NCI-H2227 treated with DMSO at 0.1 percent for 48 hours (cell line): ENCODE data around the gene TCF7.
A peak's percentile ranks its signal among the peaks of the same experiment; 100 is the strongest.
"Not testable (repeated sequence)": the region's sequence is repeated elsewhere in the genome, so short reads cannot be mapped to it uniquely, and the experiment has no call there.

Experiments used
- DNase-seq: peaks from one replicate; lab custom pipeline; 2025; lab: John Stamatoyannopoulos, UW

Gene TCF7

DNA sequence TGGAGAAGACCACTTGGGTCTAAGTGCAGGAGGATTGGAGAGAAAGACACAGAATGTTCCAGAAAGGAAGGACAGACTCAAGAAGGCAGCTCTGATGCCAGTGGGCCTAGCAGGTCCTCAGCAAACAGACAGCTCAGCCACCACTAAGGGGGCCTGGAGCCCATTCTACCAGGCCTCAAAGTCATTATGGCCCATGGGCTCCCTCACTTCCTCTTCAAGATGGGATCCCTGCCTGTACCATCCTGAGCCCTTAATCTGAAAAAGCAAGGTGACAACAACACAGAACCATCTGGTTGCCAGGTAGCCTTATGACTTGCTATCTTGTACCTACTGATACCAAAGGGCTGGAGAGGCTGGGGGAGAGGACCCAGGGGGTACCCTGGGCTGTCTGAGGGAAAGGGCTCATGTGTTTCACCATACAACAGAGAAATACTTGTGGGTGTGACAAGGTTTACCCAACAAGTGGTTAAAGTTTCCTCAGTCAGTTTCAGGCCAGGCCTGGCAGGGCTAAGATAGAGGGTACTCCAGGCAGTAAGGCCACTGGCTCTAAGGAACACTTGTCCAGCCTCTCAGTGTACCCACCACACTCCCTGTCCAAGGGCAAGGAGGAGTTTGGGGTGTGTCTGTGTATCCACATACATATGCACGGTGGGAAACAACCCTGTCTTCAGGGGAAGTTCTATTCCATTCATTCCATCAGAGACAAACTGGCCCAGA, 30.7 kb downstream of the TCF7 start:
- DNase-seq: no peak

DNA sequence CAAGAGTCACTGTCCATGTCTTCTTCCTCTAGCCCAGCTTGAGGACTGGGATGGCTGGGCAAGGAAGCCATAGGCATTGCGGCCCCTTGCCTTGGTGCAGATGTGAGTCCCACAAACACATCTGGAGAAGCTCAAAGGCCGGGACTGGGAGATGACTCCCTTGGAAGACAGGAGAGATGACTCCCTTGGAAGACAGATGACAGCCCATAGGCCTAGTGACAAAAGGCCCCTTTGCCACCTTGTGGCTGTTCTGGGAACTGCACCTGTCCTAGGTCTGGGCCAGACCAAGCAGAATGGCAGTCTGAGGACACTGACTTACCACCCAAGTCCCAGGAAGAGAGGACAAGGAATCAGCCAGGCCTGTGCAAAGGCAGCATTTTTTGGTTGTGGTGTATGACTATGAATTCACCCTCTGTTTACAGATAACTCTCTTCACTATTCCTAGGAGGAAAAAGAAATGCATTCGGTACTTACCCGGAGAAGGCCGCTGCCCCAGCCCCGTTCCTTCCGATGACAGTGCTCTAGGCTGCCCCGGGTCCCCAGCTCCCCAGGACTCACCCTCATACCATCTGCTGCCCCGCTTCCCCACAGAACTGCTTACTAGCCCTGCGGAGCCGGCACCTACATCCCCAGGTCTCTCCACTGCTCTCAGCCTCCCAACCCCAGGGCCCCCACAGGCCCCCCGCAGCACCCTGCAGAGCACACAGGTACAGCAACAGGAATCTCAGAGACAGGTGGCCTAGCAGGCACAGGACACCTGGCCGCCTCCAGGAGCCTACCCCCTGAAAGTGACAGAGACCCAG, 31.5 kb downstream of the TCF7 start:
- DNase-seq: peak; percentile 48

- DNase-seq: no peak
These were observed 32.4 kb downstream of the TCF7 start for GRCh38 chr5:134146651-134147518.

GRCh38 chr5:134148316-134148715, 33.8 kb downstream of the TCF7 start:
- DNase-seq: no peak

GRCh38 chr5:134148986-134149539, 34.6 kb downstream of the TCF7 start:
- no peak for DNase-seq

DNA sequence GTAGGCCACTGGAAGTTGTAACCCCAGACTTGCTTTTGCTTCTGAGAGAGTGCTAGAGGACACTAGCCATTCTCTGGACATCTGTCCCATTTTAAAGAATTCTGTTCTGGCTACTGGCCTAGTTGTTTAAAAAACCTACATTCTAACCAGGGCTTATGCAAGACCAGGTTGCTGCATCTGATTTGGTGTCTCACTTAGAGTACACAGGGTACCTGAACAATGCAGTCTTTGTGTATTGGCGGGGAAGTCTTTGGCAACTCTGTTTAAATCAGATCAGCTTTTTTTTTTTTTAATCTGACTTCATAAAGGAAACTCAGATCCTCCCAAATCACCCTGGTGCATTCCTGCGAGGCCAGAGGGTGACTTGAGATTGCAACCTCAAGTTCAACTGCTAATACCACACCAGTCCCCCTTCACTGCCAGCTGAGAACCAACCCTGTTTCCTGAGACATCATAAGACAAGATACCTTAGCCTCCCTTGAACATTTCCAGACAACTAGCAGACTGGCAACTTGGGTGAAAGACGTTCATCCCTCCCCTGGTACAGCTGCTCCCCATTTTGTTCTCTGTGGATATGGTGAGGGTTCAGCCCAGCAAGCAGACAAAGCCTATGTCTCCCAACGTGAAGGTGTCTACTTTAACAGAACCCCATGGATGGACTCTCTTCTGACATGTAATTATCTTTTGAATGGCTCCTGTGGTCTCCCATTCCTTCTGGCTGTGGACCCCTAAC, 35.3 kb downstream of the TCF7 start:
- DNase-seq: no peak

DNA sequence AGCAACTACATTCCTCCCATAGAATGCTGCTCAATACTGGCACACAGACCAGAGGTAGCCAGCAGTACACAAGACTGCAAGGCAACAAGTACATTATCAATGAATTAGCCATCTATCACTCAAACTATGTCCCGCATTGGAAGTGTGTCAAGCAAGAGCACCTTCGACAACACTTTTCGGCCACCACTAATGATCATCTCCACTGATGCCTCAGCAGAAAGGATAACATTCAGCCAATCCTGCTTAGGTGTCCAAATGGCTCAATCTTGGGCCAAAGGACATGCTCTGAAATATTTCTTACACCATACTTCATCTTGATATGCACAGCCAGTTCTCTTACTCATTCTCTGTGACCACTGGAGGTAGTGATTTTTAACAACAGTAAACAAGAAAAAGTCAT, 37.2 kb downstream of the TCF7 start:
- no peak for DNase-seq

- not testable (repeated sequence) for DNase-seq
These were observed 37.8 kb downstream of the TCF7 start for GRCh38 chr5:134152173-134152832.

- DNase-seq: no peak
These were observed 38.8 kb downstream of the TCF7 start for GRCh38 chr5:134153241-134153640.

DNA sequence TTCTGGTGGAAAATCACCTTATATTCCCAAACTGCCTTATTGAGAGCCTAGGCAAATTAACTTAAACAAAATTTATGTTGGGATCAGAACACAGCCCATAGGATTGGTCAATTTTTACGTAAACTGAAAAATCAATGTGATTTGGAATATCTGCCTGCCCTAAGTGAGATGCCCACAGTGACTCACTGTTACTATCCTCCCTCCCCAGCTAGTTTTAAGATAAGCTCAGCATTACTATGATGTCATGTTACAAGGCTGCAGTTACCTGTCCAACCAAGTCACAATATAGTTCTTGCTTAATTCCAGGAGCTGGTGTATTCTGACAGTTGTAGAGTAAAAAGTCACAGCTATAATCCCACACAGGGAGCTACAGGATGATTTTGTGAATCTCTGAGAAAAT, 39.2 kb downstream of the TCF7 start:
- no peak for DNase-seq

GRCh38 chr5:134161513-134162395, 47.3 kb downstream of the TCF7 start:
- DNase-seq: no peak

- no peak for DNase-seq
These were observed 48.1 kb downstream of the TCF7 start for GRCh38 chr5:134162592-134162991.

GRCh38 chr5:134171972-134172371, 57.5 kb downstream of the TCF7 start:
- no peak for DNase-seq

GRCh38 chr5:134174841-134175839, 60.7 kb downstream of the TCF7 start:
- DNase-seq: no peak

- no peak for DNase-seq
These were observed 61.5 kb downstream of the TCF7 start for GRCh38 chr5:134175921-134176510.

GRCh38 chr5:134176511-134177368, 62.3 kb downstream of the TCF7 start, which contains the start of gene SKP1:
SKP1 (minus strand) TSS chr5:134176950; CDS start chr5:134174022, 2,928 bp downstream.
- peak; percentile 87 for DNase-seq
